HG03280 (cell line): ENCODE results near the gene RARG.

Experiments used
- ATAC-seq: cut with Tn5 transposase; IDR thresholded peaks from one replicate; pipeline ENCODE4 v1.9.1; 2021; ENCODE audit warnings: mild to moderate bottlenecking, moderate library complexity; ENCODE audit not compliant: unreplicated experiment

RARG gene

GRCh38 chr12:53245286-53245685, 13.3 kb upstream of the RARG start:
- no peak for ATAC-seq

GRCh38 chr12:53244337-53244736, 12.3 kb upstream of the RARG start:
- ATAC-seq, result no peak

- ATAC-seq, result no peak
These were observed 9.8 kb upstream of the RARG start for GRCh38 chr12:53241623-53242412.

GRCh38 chr12:53239643-53240258, 7.7 kb upstream of the RARG start:
- ATAC-seq, result no peak

GRCh38 chr12:53236443-53237111, 4.6 kb upstream of the RARG start:
- ATAC-seq, result no peak

GRCh38 chr12:53235742-53236442, 3.9 kb upstream of the RARG start:
- no peak for ATAC-seq

- ATAC-seq, result no peak
These were observed 3.2 kb upstream of the RARG start for GRCh38 chr12:53235164-53235563.

GRCh38 chr12:53234271-53234914, 2.4 kb upstream of the RARG start:
- ATAC-seq, result no peak

GRCh38 chr12:53233671-53234121, 1.7 kb upstream of the RARG start:
- ATAC-seq, result no peak

GRCh38 chr12:53232646-53233461, 845 bp upstream of the RARG start:
- ATAC-seq, result no peak

- no peak for ATAC-seq
These were observed 413 bp downstream of the RARG start for GRCh38 chr12:53231671-53231920.

- no peak for ATAC-seq
These were observed 1.7 kb downstream of the RARG start for GRCh38 chr12:53230108-53230845.

- no peak for ATAC-seq
These were observed 2.6 kb downstream of the RARG start for GRCh38 chr12:53229454-53229853.

- ATAC-seq, result no peak
These were observed 4.2 kb downstream of the RARG start for GRCh38 chr12:53227836-53228235.

GRCh38 chr12:53227341-53227740, 4.7 kb downstream of the RARG start:
- no peak for ATAC-seq

GRCh38 chr12:53226815-53227214, 5.2 kb downstream of the RARG start:
- ATAC-seq, result no peak

GRCh38 chr12:53225635-53226424, 6.2 kb downstream of the RARG start:
- ATAC-seq, result no peak

GRCh38 chr12:53224897-53225634, 6.9 kb downstream of the RARG start:
- ATAC-seq, result no peak
